GM19438 (cell line): ENCODE measurements around the gene HOXB9.

Experiments
- ATAC-seq: cut with Tn5 transposase; IDR thresholded peaks from one replicate; pipeline ENCODE4 v1.9.1; 2021; ENCODE audit warnings: low read depth; ENCODE audit not compliant: unreplicated experiment

Gene HOXB9

GRCh38 chr17:48626245-48627117 lies at the start of gene HOXB9:
Gene HOXB9 (minus strand): TSS chr17:48626358. CDS start chr17:48626269, 89 bp downstream.
- no peak for ATAC-seq

- no peak for ATAC-seq
Observed at GRCh38 chr17:48672340-48672739, 46.2 kb upstream of the HOXB9 start.

GRCh38 chr17:48671697-48672171 lies 45.6 kb upstream of the HOXB9 start:
- no peak for ATAC-seq

GRCh38 chr17:48663134-48663924 lies 37.2 kb upstream of the HOXB9 start:
- ATAC-seq: no peak

GRCh38 chr17:48655913-48656312 lies 29.8 kb upstream of the HOXB9 start:
- ATAC-seq: no peak

GRCh38 chr17:48649741-48650140 lies 23.6 kb upstream of the HOXB9 start:
- ATAC-seq: no peak

- no peak for ATAC-seq
Observed at GRCh38 chr17:48647963-48648245, 21.7 kb upstream of the HOXB9 start.

- ATAC-seq: no peak
Observed at GRCh38 chr17:48647103-48647962, 21.2 kb upstream of the HOXB9 start.

- ATAC-seq: no peak
Observed at GRCh38 chr17:48646183-48647102, 20.3 kb upstream of the HOXB9 start.

GRCh38 chr17:48645639-48646182 lies 19.6 kb upstream of the HOXB9 start:
- no peak for ATAC-seq

- ATAC-seq: no peak
Observed at GRCh38 chr17:48644910-48645557, 18.9 kb upstream of the HOXB9 start.

- ATAC-seq: no peak
Observed at GRCh38 chr17:48644159-48644558, 18.0 kb upstream of the HOXB9 start.

GRCh38 chr17:48643697-48644012 lies 17.5 kb upstream of the HOXB9 start:
- ATAC-seq: no peak

- no peak for ATAC-seq
Observed at GRCh38 chr17:48642843-48643696, 16.9 kb upstream of the HOXB9 start.

- ATAC-seq: no peak
Observed at GRCh38 chr17:48642059-48642842, 16.1 kb upstream of the HOXB9 start.

GRCh38 chr17:48641541-48642058 lies 15.4 kb upstream of the HOXB9 start:
- no peak for ATAC-seq

GRCh38 chr17:48640858-48641180 lies 14.7 kb upstream of the HOXB9 start:
- ATAC-seq: no peak
